NCI-H2029 treated with DMSO at 0.1 percent for 48 hours (cell line): ENCODE results near the gene NKX1-2.
"Not testable (repeated sequence)": the region's sequence is repeated elsewhere in the genome, so short reads cannot be mapped to it uniquely, and the experiment has no call there.

Experiments
- DNase-seq: peaks from one replicate; lab custom pipeline; 2025; lab: John Stamatoyannopoulos, UW

The NKX1-2 gene

DNA sequence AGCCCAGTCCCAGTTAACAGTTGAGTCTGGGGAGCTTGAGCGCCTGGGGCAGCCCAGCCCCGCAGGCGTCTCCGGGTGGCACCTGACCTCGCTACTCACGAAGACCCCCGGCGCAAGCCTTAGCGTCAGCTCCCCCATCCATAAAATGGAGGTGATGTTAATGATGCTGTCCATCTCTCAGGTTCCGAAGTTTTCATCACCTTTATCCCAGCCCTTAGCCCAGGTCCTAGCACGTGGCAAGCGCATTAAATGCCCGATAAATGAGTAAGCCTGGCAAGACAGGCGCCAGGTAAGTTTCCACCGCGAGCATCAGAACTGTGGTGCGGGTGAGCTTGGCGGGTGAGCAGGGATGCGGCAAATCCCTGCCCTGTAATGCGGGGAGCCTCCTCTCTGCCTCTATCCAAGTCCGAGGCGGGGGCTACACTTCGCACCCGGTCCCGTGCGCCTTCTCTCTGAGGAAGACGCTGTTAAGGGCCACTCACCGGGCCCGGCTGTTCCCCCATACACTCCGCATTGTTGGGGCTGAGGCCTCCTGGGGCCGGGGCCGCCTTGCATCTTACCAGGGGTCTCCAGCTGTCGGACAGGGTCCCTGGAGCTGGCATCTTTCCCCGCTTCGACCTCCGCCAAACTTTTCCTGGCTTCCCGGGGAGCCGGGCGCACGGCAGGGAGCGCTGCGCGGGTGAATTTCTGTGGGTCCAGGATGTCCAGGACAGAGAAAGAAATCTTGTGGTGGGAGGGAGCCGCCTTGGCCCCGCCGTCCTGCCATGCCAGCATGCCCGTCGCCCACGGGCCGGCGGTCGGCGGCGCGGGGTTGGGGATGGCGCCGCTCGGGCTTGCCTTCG, 444 bp downstream of the NKX1-2 start:
- no peak for DNase-seq

DNA sequence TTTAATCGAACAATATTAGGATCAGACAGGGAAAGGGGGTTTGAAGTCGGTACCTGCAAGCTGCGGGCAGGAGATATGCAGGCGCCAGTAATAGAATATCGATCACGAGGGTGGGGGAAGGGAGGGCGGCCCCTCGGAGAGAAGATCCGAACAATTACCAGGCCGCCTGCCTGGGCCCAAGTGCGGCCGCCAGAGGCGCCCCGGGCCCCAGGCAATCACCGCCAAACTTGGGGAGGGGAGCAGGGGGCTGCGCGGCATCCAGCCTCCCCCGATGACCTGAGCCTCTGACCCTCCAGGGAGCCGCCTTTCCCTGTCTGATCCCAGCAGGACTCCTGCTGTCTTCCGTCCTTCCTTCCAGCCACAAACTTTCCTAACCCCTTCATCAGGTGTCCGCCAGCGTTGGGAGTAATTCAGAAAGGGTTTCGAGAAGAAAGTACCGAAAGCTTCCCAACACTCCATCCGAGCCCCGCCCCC, 1.1 kb downstream of the NKX1-2 start:
- DNase-seq: no peak

DNA sequence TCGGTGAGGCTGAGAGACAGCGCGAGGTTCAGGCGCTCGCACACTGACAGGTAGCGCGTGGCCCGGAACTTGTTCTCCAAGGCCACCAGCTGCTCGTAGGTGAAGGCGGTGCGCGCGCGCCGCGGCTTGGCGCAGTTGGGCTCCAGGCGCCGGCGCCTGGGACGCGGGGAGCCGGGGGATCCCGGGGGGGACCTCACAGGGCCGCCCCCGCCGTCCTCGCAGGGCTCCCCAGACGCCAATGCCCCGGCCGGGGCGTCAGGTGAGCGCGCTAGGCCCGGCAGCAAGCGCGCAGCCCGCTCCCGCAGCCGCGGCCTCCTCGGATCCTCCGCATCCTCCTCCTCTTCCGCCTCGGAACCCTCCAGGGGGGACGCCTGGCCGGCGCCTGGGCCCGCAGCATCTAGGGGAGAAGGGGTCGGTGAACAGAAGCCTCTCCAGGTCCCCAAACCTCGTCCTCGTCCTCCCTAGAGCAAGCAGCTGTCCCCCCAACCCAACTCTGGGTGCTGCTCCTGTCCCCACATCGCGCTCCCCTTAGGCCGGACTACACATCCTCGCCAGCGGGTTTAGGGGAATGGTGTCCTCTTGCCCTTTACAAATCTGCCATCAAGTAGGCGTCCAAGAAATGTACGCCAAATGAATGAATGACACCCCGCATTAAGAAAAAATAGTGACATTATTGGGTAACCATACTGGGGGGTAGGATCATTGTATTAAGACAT, 1.9 kb downstream of the NKX1-2 start:
- DNase-seq: no peak

DNA sequence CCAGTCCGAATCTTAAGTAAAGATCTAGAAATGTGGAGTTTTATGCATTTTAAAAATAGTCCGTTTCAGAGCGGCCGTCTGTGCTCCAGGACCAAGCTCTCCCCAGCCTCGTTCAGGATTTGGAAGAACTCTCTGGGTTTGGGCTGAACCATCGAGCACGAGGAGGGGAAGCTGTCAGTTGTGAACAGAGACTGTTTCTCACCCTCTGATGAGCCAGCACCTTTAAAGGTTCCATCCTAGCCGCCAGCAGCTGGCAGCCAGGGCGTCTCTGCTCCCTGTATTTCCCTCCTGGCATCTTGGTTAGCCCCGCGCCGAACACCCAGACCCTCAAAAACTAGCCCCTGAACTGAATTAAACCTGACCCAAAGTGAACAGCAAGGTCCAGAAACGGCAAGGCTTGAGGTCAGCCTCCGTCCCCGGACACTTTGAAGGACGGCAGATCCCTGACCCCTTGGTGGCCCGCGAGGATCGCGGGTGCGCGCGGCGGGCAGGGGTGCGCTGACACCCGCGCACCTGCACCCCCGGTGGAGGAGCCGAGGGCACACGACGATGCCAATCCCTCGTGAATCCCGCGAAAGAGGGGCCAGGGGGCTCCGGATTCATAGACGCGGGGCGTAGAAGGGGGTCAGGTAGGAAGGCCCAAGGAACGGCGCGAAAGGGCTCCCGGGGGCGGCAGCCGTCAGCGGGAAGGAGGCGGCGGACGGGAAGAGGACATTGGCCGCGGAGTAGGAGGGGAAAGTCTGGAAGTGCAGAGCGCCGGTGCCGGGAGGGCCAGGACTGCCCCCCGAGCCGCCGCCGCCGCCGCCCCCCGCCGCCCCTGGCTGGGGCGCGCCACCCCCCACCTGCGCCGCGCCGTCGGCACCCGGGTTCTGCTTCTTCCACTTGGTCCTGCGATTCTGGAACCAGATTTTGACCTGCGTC, 2.7 kb downstream of the NKX1-2 start:
- DNase-seq: no peak

DNA sequence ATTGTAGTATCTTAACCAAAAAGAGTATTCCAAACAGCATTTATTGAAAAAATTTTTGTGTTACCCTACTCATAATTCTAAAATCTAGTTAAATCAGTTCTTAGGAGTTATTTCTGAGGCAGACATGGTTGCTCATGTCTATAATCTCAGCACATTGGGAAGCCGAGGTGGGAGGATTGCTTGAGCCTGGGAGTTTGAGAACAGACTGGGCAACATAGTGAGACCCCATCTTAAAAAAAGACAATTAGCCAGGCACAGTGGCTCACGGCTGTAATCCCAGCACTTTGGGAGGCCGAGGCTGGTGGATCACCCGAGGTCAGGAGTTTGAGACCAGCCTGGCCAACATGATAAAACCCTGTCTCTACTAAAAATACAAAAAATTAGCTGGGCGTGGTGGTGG, 8.1 kb downstream of the NKX1-2 start:
- not testable (repeated sequence) for DNase-seq

DNA sequence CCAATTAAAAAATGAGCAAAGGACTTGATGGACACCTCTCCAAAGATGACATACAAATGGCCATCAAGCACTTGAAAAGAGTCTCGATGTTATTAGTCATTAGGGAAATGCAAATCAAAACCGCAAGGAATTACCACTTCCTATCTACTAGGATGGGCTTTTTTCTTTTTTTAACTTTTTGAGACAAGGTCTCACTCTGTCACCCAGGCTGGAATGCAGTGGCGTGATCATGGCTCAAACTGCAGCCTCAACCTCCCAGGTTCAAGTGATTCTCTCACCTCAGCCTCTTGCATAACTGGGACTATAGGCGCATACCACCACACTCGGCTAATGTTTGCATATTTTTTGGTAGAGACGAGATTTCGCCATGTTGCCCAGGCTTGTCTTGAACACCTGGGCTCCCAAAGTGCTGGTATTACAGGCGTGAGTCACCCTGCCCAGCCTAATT, 13.6 kb downstream of the NKX1-2 start:
- no peak for DNase-seq

DNA sequence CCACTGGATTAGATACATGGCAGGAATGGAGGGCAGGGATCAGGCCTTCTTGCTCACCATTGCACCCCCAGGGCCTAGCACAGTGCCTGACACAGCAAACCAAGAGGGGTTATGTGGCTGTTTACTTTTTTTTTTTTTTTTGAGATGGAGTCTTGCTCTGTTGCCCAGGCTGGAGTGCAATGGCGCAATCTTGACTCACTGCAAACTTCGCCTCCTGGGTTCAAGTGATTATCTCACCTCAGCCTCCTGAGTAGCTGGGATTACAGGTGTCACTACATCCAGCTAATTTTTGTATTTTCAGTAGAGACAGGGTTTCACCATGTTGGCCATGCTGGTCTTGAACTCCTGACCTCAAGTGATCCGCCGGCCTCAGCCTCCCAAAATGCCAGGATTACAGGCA, 14.2 kb downstream of the NKX1-2 start:
- not testable (repeated sequence) for DNase-seq

DNA sequence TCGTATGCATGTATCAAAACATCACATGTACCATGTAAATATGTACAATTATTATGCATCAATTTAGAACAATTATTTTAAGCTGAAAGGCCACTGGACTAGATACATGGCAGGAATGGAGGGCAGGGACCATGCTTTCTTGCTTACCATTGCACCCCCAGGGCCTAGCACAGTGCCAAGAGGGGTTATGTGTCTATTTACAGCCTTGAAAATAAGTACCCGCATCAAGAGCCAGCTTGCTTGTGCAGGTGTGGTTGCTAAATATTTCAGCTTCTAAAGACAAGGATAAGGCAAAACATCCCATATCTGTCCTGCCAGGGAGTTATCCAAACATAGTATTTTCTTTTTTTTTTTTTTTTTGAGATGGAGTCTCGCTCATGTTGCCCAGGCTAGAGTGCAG, 16.4 kb downstream of the NKX1-2 start:
- no peak for DNase-seq

DNA sequence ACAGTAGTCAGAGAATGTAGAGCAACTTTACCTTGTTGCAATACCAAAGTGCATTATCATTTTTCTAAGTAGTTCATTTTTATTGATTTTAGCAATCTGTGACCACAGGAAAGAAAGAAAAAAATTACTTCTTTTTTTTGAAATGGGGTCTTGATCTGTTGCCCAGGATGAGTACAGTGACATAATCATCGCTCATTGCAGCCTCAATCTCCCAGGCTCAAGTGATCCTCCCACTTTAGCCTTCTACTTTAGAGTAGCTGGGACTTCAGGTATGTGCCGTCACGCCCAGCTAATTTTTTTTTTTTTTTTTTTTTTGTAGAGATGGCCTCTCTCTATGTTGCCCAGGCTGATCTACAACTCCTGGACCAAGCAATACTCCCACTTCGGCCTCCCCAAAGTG, 19.8 kb downstream of the NKX1-2 start:
- no peak for DNase-seq

DNA sequence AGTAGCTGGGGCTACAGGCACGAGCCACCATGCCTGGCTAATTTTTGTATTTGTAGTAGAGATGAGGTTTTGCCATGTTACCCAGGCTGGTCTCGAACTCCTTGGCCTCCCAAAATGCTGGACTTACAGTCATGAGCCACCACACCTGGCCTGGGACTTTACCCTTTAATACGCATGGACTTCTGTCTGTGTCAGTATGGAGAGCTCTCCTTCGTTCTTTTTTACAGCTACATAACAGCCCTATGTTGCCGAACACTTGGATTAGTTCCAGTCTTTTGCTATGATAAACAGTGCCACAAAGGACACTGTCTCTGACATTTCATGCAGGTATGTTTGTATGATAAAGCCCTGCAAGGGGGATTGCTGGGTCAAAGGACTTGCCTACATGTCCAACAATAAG, 20.3 kb downstream of the NKX1-2 start:
- no peak for DNase-seq

DNA sequence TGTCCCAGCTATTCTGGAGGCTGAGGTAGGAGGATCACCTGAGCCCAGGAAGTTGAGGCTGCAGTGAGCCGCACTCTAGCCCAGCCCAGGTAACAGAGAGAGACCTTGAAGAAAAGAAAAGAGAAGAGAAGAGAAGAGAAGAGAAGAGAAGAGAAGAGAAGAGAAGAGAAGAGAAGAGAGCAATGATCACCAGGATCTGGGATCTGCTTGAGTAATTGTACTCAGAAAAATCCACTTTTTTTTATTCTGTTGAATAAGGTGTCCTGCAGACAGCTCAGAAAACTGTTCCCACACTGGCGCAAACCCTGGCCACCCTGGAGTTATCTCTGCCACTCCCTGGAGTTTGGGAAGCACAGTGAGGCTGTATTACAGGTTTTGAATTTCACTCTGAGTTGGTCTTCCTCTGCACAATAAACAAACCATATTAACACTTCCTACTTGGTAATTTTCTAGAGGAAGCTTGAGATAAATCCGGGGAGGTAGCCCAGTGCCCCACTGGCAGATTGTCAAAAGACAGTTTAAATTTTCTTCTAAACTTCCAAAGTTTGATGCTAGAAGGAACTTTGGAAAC, 21.5 kb downstream of the NKX1-2 start:
- no peak for DNase-seq

DNA sequence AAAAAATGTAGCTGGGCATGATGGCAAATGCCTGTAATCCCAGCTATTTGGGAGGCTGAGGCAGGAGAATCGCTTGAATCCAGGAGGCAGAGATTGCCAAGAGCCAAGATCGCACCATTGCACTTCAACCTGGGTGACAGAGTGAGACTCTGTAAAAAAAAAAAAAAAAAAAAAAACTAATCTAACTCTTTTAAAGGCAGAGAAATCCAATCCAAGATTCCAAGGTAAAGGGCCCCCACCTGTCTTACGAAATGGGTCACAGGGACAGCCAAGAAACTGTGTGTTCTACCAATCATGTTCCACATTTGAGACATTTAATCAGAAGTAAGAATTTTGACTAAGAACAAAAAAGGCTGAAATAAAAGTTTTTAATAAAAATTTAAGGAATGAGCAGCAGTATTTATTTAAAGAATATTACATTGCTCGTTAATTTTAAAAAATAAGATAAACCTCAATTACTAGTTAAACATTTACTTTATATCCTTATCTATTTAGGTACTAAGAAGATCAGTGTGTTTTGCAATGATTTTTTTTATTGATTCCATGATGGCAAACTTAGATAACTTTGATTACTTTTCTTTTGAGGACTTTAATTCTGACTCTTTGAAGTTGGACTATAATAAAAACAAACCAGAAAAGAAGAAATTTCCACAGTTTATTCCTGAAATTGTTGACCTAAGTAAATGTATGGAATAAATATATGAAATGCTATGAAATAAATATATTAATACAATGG, 24.4 kb downstream of the NKX1-2 start:
- no peak for DNase-seq

DNA sequence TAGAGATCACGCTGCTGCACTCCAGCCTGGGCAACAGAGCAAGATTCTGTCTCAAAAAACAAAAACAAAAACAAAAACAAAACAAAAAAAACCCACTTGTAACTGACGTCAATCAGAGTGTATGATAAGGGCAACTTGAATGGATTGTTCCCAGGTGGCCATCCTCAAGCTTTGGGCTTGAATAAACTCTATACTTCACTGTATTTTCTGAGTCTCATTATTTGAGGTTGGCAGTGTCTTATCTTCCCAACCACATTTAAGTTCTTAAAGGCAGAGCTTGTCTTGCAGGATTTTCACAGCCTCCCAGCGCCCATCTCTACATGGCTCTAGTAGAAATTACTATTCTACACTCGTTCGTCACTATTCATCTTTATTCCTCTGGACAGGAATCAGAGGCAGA, 26.0 kb downstream of the NKX1-2 start:
- no peak for DNase-seq

DNA sequence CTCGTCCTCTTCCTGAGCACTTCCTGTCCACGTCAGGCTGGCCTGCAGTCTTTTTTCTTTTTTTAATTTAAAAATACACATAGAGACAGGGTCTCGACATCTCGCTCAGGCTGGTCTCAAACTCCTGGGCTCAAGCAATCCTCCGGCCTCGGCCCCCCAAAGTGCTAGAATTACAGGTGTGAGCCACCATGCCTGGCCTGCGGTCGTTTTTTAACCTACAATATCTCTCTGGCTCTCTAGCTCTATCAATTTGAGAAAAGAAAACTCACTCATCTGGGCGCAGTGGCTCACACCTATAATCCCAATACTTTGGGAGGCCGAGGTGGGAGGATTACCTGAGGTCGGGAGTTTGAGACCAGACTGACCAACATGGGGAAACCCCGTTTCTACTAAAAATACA, 27.1 kb downstream of the NKX1-2 start:
- no peak for DNase-seq

DNA sequence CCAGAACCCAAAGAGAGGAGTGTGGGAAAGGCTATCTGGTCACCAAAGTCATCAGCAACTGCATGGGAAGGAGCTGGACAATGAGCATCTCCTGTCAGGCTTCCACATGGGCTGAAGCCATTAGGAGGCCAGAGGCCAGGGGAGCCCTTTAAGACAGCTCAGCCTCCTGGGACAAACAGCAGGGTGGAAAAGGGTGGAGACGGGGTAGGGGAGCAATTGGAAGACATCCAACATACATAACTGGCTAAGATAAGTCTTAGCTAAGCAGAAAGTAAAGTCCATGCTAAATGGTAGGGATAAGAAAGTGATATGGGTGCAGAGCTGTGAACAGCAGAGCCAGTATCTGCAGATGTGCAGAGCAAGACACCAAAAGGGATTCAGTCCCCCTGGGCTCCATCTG, 29.6 kb downstream of the NKX1-2 start:
- no peak for DNase-seq

DNA sequence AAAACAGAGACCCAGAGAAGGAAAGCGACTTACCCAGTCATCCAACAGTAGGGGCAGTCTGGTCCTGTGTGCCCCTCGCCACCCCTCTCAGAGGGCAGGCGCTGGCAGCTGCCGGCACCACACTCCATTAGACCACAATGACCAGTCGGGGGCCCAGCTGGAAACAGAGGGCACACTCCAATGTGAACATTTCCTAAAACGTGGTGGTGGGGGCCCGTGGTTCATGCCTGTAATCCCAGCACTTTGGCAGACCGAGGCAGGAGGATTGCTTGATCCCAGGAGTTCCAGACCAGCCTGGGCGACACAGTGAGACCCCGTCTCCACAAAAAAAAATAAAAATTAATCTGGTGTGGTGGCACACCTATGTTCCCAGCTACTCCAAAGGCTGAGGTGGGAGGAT, 30.2 kb downstream of the NKX1-2 start:
- DNase-seq: no peak

DNA sequence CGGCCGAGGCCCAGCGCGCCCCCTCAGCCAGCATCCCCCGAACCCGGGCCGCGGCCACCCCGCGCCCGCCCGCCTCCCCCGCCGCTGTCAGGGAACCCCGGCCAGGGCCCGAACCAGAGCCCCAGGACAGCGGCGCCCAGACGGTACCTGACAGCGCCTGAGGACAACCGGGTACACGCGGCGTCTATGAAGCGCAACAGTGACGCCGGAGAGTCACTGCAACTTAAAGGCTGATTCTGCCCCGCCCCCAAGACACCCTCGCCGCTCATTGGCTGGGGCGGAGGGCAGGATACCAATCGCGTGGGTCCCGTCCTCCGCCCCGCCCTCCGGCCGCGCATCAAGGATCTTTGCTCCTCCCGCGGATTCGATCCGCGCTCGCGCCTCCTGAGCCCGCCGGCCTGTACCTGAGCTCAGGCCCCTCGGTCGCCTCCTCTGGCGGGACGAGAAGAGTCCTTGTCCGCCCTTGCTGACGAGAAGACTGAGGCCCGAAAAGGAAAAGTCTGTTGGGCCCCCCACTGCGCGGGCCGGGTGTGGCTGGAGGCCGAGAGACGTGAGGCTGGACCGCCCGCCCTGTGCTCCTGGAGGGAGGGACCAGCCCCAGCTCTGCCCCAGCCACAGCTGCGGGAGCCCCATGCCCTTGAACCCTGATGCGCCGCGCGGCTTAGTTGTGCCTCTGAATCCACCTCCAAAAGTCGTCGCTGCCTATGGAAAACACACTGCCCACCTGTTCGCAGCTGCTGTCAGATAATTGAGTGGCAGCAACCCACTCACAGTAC, 30.9 kb downstream of the NKX1-2 start, which contains the start of gene OAT:
TSS of gene OAT (minus strand) at position 198 of the 776 bp plus-strand sequence. CDS start 6,752 bp downstream, outside the sequence.
- DNase-seq: peak; percentile 57

DNA sequence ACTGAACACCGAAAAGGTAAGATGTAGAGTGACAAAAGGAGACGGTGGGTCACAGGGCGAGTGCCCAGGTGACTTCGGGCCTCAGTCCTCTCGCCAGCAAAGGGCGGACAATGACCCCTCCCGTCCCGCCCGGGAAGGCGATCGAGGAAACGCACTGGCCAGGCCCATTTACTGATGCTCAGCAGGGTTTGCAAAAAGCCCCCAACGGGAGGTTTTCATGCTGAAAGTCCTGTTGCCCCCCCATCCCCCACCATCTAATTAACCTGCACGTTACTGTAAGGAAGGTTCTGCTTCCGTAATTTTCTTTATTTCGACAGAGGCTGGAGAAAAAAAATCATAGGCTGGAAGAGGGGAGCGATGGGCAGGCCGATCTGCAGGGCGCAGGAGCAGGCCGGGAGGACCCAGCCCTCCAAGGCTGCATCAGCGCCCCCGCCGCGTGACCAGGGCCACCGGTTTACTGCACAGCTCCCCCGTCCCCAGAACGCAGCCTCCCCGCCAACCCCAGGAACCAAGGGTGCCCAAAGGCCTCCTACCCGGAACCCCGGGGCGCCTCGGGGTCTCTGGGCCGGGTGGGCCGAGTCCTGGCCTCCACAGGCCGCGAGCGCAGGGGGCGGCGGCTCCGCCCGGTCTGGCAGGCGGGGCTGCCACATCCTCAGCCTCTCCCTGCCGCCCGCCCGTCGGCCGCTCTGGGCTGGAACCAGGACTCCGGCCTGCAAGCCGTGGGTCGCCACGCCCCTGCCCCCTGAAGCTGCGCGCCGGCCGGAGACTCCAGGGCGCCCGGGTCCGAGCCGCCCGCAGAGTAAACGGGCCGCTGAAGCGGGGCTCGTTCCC, 31.7 kb downstream of the NKX1-2 start:
- DNase-seq: no peak

DNA sequence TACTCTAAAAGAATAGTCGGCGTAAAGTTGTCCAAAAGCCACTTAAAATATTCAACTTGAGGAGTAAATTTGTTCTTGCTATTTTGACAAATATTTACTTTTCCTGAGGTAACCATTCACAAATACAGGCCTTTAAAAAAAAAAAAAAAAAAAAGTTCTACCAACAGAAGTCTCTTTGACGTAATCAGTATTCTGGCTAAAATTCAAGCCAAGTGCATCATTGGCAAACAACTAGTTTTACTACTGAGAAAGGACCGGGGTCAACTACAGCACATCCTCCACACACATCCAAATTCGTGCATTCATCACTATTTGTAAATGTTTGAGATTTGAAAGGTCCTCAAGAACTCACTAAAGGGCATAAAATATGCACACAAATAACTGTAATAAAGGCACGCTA, 33.1 kb downstream of the NKX1-2 start:
- no peak for DNase-seq
